ENCODE measurements around the gene RNF138. TPM values are rescaled to one million over a fixed set of nuclear protein-coding genes. Genes with fewer than 3 reads are reported as not detected.
A peak's percentile ranks its signal among the peaks of the same experiment; 100 is the strongest.

The RNF138 gene
- total and polyA plus RNA-seq, 7 experiments from 2014 or later: 72.3 to 142 (median 98.4) TPM

- Mint-ChIP-seq H3K4me3 (no peak overlapping the region), H3K27ac (peak overlapping the region in 7 of 9 donors; percentile 24 to 80 (median 45)), H3K36me3 (peaks cover 0 to 16% (median 8%) of the 10 kb centered on the region in 5 donors), H3K27me3 (no peaks in the 10 kb centered on the region), H3K9me3 (peaks cover 0 to 3% (median 0%) of the 10 kb centered on the region in 11 donors), H3K4me1 (peaks cover 2 to 30% (median 16%) of the 10 kb centered on the region in 7 donors)
- Histone ChIP-seq H3K36me3 (ENCODE audit: control insufficient read depth in 2 of 3, insufficient read depth in 3 of 3, low read length in 3 of 3) (peaks cover 0 to 7% (median 0%) of the 10 kb centered on the region in 3 experiments), H3K27ac (ENCODE audit: low read depth, low read length) (no peak overlapping the region), H3K9me3 (ENCODE audit: control insufficient read depth in 2 of 3, low read length in 3 of 3) (no peaks in the 10 kb centered on the region), H3K4me1 (ENCODE audit: control insufficient read depth in 2 of 2, insufficient read depth in 2 of 2, low read length in 2 of 2) (no peaks in the 10 kb centered on the region), H3K27me3 (ENCODE audit: control insufficient read depth in 2 of 2, insufficient read depth in 2 of 2, low read length in 2 of 2) (no peaks in the 10 kb centered on the region), H3K4me3 (ENCODE audit: low read length) (no peak overlapping the region)
- no peak for DNase-seq
- intact Hi-C loops (cut with micrococcal nuclease): no loop called here
- POLR2A ChIA-PET: interaction anchor here (0.7 kb wide), 1 partner anchor 116 kb away, joined by 3 read pairs; no protein-coding TSS in a partner anchor
- ATAC-seq: peak; percentile 18
- CTCF ChIA-PET: interaction anchor here (0.7 kb wide), 1 partner anchor 362 kb away, joined by 4 read pairs; no protein-coding TSS in a partner anchor
These were observed 44.0 kb downstream of the RNF138 start for GRCh38 chr18:32135625-32136024.

GRCh38 chr18:32138332-32138982, 46.8 kb downstream of the RNF138 start:
- intact Hi-C loops (cut with micrococcal nuclease): no loop called here
- ChIA-PET POLR2A (interaction anchor here (1.5 kb wide), 1 partner anchor 123 kb away, joined by 3 read pairs; no protein-coding TSS in a partner anchor), CTCF (interaction anchor here (1.0 kb wide), 1 partner anchor 20 kb away, joined by 3 read pairs; no protein-coding TSS in a partner anchor)
- Mint-ChIP-seq H3K9me3 (peaks cover 0 to 6% (median 0%) of the 10 kb centered on the region in 11 donors), H3K4me3 (peak overlapping the region in 4 of 10 donors; percentile 1 to 37 (median 14)), H3K27ac (peak overlapping the region in 8 of 9 donors; percentile 7 to 85 (median 56)), H3K36me3 (peaks cover 0 to 5% (median 0%) of the 10 kb centered on the region in 5 donors), H3K27me3 (no peaks in the 10 kb centered on the region), H3K4me1 (peaks cover 2 to 37% (median 19%) of the 10 kb centered on the region in 7 donors)
- Histone ChIP-seq H3K9me3 (ENCODE audit: control insufficient read depth in 2 of 3, low read length in 3 of 3) (no peaks in the 10 kb centered on the region), H3K27ac (ENCODE audit: low read depth, low read length) (no peak overlapping the region), H3K36me3 (ENCODE audit: control insufficient read depth in 2 of 3, insufficient read depth in 3 of 3, low read length in 3 of 3) (no peaks in the 10 kb centered on the region), H3K27me3 (ENCODE audit: control insufficient read depth in 2 of 2, insufficient read depth in 2 of 2, low read length in 2 of 2) (no peaks in the 10 kb centered on the region), H3K4me1 (ENCODE audit: control insufficient read depth in 2 of 2, insufficient read depth in 2 of 2, low read length in 2 of 2) (no peaks in the 10 kb centered on the region), H3K4me3 (ENCODE audit: low read length) (no peak overlapping the region)
- peak in 6 of 9 donors; percentile 11 to 29 (median 22) for DNase-seq
- ATAC-seq: peak; percentile 58

- ATAC-seq (no peak), DNase-seq (no peak)
- ChIA-PET CTCF (interaction anchor here (1.0 to 1.4 kb wide), 2 partner anchors 18 to 99 kb away, joined by 3 to 4 read pairs; no protein-coding TSS in a partner anchor), POLR2A (no interaction called here)
- H3K27me3 Mint-ChIP-seq: no peaks in the 10 kb centered on the region
- H3K4me3 Mint-ChIP-seq: no peak overlapping the region
- Histone ChIP-seq H3K27ac (ENCODE audit: low read depth, low read length) (no peak overlapping the region), H3K27me3 (ENCODE audit: control insufficient read depth in 2 of 2, insufficient read depth in 2 of 2, low read length in 2 of 2) (no peaks in the 10 kb centered on the region), H3K36me3 (ENCODE audit: control insufficient read depth in 2 of 3, insufficient read depth in 3 of 3, low read length in 3 of 3) (no peaks in the 10 kb centered on the region), H3K4me1 (ENCODE audit: control insufficient read depth in 2 of 2, insufficient read depth in 2 of 2, low read length in 2 of 2) (no peaks in the 10 kb centered on the region), H3K4me3 (ENCODE audit: low read length) (no peak overlapping the region), H3K9me3 (ENCODE audit: control insufficient read depth in 2 of 3, low read length in 3 of 3) (no peaks in the 10 kb centered on the region)
- intact Hi-C loops (cut with micrococcal nuclease): no loop called here
- H3K27ac Mint-ChIP-seq: no peak overlapping the region
- peaks cover 0 to 6% (median 0%) of the 10 kb centered on the region in 11 donors for H3K9me3 Mint-ChIP-seq
- H3K4me1 Mint-ChIP-seq: peaks cover 2 to 37% (median 19%) of the 10 kb centered on the region in 7 donors
- H3K36me3 Mint-ChIP-seq: peaks cover 0 to 3% (median 0%) of the 10 kb centered on the region in 5 donors
These were observed 48.2 kb downstream of the RNF138 start for GRCh38 chr18:32139835-32140283.

GRCh38 chr18:32148185-32148870, 56.7 kb downstream of the RNF138 start:
- H3K4me1 ChIP-seq (ENCODE audit: control insufficient read depth in 2 of 2, insufficient read depth in 2 of 2, low read length in 2 of 2): no peaks in the 10 kb centered on the region
- Mint-ChIP-seq H3K9me3 (peaks cover 0 to 3% (median 0%) of the 10 kb centered on the region in 11 donors), H3K36me3 (peaks cover 0 to 1% (median 0%) of the 10 kb centered on the region in 5 donors), H3K4me1 (peaks cover 0 to 7% (median 0%) of the 10 kb centered on the region in 7 donors), H3K27me3 (peaks cover 0 to 40% (median 0%) of the 10 kb centered on the region in 5 donors), H3K4me3 (no peak overlapping the region), H3K27ac (no peak overlapping the region)
- H3K4me3 ChIP-seq (ENCODE audit: low read length): no peak overlapping the region
- H3K9me3 ChIP-seq (ENCODE audit: control insufficient read depth in 2 of 3, low read length in 3 of 3): no peaks in the 10 kb centered on the region
- POLR2A ChIA-PET: no interaction called here
- DNase-seq (no peak), ATAC-seq (no peak)
- H3K27me3 ChIP-seq (ENCODE audit: control insufficient read depth in 2 of 2, insufficient read depth in 2 of 2, low read length in 2 of 2): no peaks in the 10 kb centered on the region
- intact Hi-C loops (cut with micrococcal nuclease): no loop called here
- no peaks in the 10 kb centered on the region for H3K36me3 ChIP-seq (ENCODE audit: control insufficient read depth in 2 of 3, insufficient read depth in 3 of 3, low read length in 3 of 3)
- no peak overlapping the region for H3K27ac ChIP-seq (ENCODE audit: low read depth, low read length)
- CTCF ChIA-PET: interaction anchor here (2.0 kb wide), 1 partner anchor 10 kb away, joined by 4 read pairs; no protein-coding TSS in a partner anchor

GRCh38 chr18:32152705-32153448, 61.2 kb downstream of the RNF138 start:
- Mint-ChIP-seq H3K27me3 (peaks cover 0 to 42% (median 0%) of the 10 kb centered on the region in 5 donors), H3K27ac (no peak overlapping the region), H3K4me1 (peaks cover 0 to 9% (median 2%) of the 10 kb centered on the region in 7 donors), H3K36me3 (peaks cover 0 to 1% (median 0%) of the 10 kb centered on the region in 5 donors), H3K4me3 (no peak overlapping the region), H3K9me3 (peaks cover 0 to 3% (median 0%) of the 10 kb centered on the region in 11 donors)
- intact Hi-C loops (cut with micrococcal nuclease): loop anchor here in 1 of 2 donors (10.0 kb wide), 1 partner anchor 468 kb away; the partner anchor contains the start of gene B4GALT6
- CTCF ChIA-PET: interaction anchor here (0.6 to 1.2 kb wide), 3 partner anchors 247 to 400 kb away, joined by 3 to 4 read pairs (median 3); no protein-coding TSS in a partner anchor
- Histone ChIP-seq H3K27ac (ENCODE audit: low read depth, low read length) (no peak overlapping the region), H3K36me3 (ENCODE audit: control insufficient read depth in 2 of 3, insufficient read depth in 3 of 3, low read length in 3 of 3) (no peaks in the 10 kb centered on the region), H3K4me3 (ENCODE audit: low read length) (no peak overlapping the region), H3K9me3 (ENCODE audit: control insufficient read depth in 2 of 3, low read length in 3 of 3) (no peaks in the 10 kb centered on the region), H3K4me1 (ENCODE audit: control insufficient read depth in 2 of 2, insufficient read depth in 2 of 2, low read length in 2 of 2) (no peaks in the 10 kb centered on the region), H3K27me3 (ENCODE audit: control insufficient read depth in 2 of 2, insufficient read depth in 2 of 2, low read length in 2 of 2) (no peaks in the 10 kb centered on the region)
- no peak for ATAC-seq
- POLR2A ChIA-PET: no interaction called here
- no peak for DNase-seq

GRCh38 chr18:32156855-32157254, 65.2 kb downstream of the RNF138 start:
- no peaks in the 10 kb centered on the region for H3K27me3 ChIP-seq (ENCODE audit: control insufficient read depth in 2 of 2, insufficient read depth in 2 of 2, low read length in 2 of 2)
- intact Hi-C loops (cut with micrococcal nuclease): loop anchor here in 1 of 2 donors (5.0 to 10.0 kb wide), 2 partner anchors 310 to 472 kb away; partner anchors contain the start of gene B4GALT6
- Mint-ChIP-seq H3K27me3 (peaks cover 0 to 23% (median 0%) of the 10 kb centered on the region in 5 donors), H3K9me3 (peaks cover 0 to 2% (median 0%) of the 10 kb centered on the region in 11 donors), H3K27ac (no peak overlapping the region), H3K36me3 (peaks cover 0 to 1% (median 0%) of the 10 kb centered on the region in 5 donors), H3K4me3 (no peak overlapping the region), H3K4me1 (peaks cover 0 to 15% (median 6%) of the 10 kb centered on the region in 7 donors)
- no peaks in the 10 kb centered on the region for H3K9me3 ChIP-seq (ENCODE audit: control insufficient read depth in 2 of 3, low read length in 3 of 3)
- no peak overlapping the region for H3K4me3 ChIP-seq (ENCODE audit: low read length)
- no peak overlapping the region for H3K27ac ChIP-seq (ENCODE audit: low read depth, low read length)
- ATAC-seq (no peak), DNase-seq (no peak)
- no peaks in the 10 kb centered on the region for H3K36me3 ChIP-seq (ENCODE audit: control insufficient read depth in 2 of 3, insufficient read depth in 3 of 3, low read length in 3 of 3)
- no peaks in the 10 kb centered on the region for H3K4me1 ChIP-seq (ENCODE audit: control insufficient read depth in 2 of 2, insufficient read depth in 2 of 2, low read length in 2 of 2)
- ChIA-PET POLR2A (no interaction called here), CTCF (interaction anchor here (1.0 to 5.7 kb wide), 6 partner anchors 313 to 401 kb away, joined by 3 to 87 read pairs (median 5); no protein-coding TSS in a partner anchor)

Data from naive thymus-derived CD4-positive, alpha-beta T cell (primary cell).